ENCODE results near the gene CARS1. TPM values are rescaled to one million over a fixed set of nuclear protein-coding genes. Genes with fewer than 3 reads are reported as not detected.
A peak's percentile ranks its signal among the peaks of the same experiment; 100 is the strongest.

The CARS1 gene
- total RNA-seq: 49.8 and 67.5 TPM in 2 replicates

DNA sequence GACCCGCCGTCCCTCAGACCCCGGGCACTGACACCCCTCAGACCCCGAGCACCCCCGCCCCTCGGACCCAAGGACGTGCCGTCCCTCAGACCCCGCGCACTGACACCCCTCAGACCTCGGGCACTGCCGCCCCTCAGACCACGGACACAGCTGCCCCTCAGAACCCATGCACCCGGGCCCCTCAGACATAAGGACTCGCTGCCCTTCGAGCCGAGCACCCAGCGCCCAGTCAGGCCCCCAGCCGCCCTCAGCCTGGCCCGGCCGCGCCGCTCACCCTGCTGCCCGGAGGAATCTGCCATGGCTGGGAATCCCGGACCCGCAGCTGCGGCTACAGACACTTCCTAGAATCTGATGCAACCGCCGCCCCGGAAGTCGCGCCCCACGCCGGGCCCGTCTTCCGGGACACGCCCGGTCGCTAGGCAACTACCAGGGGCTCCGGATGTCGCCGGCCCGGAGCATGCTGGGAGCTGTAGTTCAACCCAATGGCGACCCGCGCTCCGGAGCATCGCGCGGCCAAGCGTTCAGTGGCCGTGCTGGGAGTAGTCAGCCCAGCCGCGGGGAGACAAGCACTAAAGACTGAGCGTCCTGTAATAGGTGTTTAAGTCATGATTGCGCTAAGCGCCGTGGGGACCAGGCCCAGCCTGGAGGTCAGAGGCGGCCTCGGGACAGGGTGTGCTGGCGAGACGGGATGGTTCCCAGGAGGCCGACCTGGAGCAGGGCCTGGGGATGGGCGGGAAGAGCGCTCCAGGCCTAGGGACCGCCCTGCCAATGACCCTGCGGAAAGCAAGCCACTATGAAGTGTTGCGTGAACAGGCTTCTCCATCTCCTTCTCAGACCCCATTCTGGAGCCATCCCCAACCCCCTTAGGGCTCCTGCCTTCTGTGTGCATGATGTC lies at the start of gene CARS1:
TSS of gene CARS1 (minus strand) at position 355 of the 895 bp plus-strand sequence. CDS start at position 299, 56 bp downstream.
- DNase-seq (ENCODE audit: low read depth, low spot score): peak; percentile 63

- no peak for DNase-seq (ENCODE audit: low read depth, low spot score)
Measured at GRCh38 chr11:3105791-3106735, 48.8 kb upstream of the CARS1 start.

DNA sequence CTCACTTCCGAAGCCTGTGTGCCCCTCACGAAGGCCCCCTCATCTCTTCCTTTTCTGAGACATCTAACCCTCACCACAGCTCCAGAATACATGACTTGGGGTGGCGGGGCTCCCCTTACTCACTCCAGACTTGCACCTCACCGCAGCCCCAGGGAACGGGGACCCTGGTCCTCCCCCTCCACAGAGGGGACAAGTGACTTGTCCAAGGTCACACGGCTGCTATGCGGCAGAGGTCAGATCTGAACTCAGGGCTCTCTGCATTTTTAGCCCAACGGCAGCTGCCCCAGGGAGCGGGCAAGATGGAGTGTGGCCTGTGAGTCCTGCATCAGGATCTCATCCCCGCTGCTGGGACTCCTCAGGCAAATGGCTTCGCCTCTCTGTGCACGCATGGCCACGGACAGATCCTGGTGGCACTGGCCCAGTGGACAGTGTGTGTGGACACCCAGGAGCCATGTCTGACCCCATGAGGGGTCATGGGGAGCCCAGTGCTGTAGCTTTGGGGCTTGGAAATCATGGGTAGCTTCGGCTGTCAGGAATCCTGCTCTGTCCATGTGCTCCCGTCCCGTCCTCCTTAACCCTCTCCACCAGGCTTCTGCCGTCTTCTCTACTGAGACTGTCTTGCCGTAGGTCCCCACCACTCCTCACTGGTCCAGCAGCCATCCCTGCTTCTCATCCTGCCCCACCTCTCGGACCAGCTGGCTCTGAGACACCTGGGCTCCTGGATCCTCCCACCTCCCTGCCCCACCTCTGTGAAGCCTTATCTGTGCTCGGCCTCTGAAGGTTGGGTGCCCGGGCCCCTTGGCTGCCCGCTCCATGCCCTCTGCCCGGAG lies 48.0 kb upstream of the CARS1 start:
- no peak for DNase-seq (ENCODE audit: low read depth, low spot score)

DNA sequence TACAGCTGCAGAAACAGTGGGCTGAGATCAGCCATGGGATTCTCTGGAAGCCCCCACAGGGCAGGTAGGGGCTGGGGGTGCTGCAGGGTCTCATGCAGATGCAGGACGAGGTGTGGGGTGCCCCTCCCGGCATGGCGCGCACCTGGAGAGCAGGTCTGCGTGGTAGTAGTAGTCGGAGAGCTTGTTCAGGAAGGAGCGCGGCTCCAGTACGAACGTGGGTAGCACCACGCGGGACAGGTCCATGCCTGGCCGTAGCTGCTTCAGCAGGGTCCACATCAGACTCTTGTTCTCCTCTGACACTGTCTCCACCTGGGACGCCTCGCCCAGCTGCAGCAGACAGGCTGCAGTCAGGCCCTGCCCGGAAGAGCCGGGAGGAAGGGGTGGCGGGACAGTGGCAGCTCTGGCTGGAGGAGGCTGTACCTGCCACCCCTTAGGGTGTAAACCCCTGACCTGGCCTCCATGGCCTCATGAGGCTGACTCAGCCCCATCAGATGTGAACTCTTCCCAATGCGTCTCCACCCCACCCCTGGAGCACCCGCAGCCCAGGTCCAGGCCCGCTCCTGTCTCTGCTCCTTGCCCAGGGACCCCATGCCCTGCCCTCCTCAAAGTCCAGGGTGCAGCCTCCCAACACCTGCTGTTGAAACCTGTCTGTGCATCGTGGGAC lies 47.0 kb upstream of the CARS1 start:
- DNase-seq (ENCODE audit: low read depth, low spot score): no peak

- DNase-seq (ENCODE audit: low read depth, low spot score): no peak
Measured at GRCh38 chr11:3103076-3103475, 45.9 kb upstream of the CARS1 start.

GRCh38 chr11:3102641-3102921 lies 45.4 kb upstream of the CARS1 start:
- no peak for DNase-seq (ENCODE audit: low read depth, low spot score)

DNA sequence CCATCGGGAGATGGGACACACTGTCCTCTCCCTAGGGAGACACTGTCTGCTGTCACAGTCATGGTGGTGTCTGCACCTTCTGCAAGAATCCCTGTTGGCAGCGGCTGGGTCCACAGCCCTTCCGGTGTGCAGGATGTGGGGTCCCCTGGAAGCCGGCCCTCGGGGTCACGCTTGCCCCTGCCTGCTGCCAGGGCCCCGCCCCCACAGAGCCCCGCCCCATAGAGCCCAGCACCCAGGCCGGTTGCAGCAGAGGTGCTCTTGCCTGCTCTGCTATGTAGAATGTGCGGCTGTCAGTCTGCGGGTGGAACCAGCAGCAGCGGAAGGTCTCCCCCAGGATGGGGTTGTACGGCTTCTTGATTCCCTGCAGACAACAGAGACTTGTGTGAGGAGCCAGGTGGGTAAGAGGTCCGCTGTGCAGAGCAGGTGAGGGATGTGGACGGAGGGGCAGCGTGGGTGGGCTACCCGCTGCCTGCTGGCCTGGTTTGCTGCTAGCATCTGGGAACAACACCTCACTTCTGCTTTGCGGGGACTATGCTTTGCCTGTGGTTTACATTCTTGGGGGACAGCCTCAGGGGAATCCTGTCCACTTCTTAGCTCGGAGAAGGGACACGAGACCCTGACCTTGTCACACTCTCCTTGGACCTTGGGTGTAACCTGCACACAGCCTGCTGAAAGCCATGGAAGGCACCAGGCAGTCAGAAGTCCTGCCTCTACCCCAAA lies 44.9 kb upstream of the CARS1 start:
- no peak for DNase-seq (ENCODE audit: low read depth, low spot score)

DNA sequence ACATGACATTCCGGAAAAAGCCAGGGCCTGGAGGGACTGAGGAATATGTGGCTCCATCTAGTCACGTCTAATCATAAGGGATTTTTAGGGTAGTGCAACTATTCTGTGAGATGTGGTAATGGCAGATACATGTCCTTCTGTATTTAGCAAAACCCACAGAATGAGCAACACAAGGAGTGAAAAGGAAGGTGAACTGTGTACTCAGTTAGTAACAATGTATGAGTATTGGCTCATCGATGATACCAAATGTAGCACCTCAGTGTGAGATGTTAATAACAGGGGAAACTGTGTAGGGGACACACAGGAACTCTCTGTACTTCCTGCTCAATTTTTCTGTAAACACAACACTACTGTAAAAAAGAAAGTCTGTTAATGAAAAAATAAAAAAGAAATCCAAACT lies 42.0 kb upstream of the CARS1 start:
- DNase-seq (ENCODE audit: low read depth, low spot score): no peak

DNA sequence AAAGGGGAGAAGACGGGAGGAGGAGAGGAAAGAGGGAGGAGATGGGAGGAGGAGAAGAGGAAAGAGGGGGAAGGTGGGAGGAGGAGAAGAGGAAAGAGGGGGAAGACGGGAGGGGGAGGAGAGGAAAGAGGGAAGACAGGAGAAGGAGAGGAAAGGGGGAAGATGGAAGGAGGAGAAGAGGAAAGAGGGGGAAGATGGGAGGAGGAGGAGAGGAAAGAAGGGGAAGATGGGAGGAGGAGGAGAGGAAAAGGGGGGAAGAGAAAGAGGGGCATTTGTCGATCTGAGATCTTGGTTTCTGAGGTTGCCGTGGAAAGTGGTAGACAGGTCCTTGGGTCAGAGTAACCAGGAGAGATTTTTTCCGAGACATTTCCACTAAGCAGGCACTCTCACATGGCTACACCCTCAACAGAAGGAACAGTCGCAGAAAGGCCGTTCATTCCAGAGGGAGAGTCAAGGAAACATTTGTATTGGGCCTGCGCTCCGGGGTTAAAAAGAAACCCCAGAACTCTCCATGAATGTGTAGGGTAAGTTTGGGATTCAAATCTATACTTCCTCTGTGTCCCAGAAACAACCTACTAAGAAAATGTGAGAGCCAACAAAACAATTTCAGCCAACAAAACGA lies 39.8 kb upstream of the CARS1 start:
- DNase-seq (ENCODE audit: low read depth, low spot score): no peak

- peak; percentile 91 for DNase-seq (ENCODE audit: low read depth, low spot score)
Measured at GRCh38 chr11:3095712-3096361, 38.6 kb upstream of the CARS1 start.

DNA sequence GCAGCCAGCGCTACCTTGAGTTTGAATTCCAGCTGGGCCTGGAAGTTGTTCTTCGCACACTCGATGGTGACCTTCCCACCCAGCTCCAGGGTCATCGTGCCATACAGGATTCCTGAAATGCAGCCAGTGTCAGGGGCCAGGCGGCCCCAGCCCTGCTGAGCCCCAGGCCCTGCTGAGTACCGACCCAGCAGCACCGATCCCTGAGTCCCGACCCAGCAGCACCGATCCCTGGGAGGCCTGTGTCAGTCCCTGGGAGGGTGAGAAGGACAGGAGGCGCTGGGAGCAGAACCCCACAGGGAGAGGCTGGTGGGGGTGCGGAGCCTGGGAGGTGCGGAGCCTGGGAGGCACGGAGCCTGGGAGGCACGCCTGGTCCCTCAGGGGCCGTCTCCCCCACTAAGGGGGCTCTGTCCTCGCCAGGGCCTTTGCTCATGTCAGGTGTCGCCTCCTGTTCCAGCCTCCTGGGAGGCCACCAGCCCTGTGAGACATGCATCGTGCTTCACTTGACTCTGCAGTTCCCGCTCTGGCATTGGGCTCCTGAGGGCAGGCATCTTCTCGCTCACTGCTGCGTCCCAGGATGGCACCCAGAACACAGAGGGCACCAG lies 37.1 kb upstream of the CARS1 start:
- no peak for DNase-seq (ENCODE audit: low read depth, low spot score)

DNA sequence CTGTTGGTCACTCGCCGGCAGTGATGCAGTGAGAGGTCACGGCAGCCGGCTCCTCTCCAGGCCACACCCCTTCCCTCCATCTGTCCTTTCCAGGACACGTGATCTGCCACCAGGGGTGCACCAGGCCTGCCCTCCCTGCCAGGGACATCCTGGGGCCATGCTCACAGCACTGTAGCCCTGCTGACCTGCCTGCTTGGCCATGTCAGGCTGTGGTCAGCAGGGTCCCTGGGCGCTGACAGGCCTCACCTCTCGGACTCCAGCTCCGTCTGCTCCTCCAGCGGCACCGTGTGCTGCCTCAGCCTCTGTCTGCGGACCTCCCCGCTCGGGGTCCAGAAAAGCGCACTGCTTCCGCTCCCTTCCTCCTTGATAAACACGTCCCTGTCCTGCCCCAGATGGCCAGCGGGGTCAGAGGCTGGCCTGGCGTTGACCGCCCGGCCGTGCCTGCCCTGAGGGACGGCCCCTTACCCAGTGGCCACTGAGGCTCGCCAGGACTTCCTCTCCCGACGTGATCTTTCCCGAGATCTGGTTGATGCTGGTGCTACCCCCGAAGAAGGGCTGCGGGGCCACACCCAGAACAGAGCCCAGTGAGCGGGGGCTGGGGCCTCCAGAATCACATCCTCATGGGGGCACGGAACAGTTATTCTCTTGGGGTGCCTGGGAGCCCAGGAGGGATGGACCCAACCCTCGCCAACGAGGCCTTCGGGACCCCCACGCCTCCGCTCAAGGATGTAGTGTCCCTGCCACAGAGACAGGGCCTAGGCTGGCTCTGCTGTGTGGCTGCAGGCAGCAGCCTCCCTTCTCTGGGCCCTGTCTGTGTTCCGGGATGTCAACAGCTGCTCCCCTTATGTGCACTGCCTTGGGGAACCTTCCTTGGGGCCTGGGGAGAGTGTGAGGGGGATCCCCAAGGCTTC lies 36.3 kb upstream of the CARS1 start:
- DNase-seq (ENCODE audit: low read depth, low spot score): no peak

DNA sequence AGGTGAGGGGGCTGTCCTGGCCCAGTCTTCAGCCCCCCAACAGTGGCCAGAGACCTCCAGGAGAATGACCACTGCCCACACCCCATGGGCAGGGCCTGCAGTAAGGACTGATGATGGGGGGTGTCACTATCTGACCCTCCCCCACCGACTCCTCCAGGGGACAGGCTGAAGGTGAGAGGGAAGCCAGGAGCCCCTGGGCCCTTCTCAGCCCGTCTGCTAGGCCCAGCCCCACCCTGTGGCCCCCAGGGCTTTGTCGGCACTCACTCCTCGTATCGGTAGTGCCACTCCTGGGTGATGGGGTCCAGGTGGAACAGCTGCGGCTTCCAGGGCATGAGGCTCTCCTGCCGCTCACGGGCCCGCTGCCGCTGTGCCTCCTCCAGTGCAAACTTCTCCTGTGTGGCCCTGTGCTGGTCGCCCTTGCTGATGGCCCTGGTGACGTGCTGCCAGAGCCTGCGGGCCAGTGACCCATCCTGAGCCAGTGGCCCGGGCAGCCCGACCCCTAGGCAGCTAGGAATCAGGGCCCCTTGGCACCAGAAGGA lies 35.4 kb upstream of the CARS1 start:
- DNase-seq (ENCODE audit: low read depth, low spot score): no peak

DNA sequence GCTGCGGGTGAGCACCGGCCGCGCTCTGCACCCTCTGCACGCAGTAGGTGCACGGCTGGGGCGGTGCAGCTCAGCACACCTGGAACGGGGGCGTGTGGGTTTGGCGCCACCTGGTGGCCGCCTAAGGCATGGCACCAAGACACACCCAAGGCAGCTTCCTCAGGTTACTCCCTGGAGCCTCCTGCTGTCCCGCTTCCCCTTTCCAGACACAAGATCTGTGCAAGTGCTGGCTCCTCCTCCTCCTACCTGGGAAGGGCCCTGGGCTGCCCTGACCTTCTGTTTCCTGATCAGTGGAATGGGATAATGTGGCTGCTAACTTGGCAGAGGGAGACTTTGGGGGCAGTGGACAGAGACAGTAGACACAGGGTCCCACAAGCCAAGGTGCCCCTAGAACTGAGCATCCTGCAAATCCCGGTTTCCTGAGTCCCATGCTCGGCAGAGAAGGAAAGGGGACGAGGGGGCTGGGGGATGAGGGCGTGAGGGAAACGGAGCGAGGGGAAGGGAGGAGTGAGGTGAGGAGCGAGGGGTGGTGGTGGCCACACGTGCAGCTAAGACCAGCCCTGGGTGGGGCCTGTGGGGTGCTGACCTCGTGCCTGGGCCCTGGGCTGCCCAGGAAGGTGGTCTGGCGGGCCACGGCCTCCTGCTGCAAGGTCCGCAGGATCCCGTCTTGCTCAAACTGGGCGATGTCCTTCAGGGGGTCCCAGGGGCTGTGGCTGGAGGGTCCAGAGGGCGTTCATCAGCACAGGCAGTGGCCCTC lies 34.8 kb upstream of the CARS1 start:
- no peak for DNase-seq (ENCODE audit: low read depth, low spot score)

DNA sequence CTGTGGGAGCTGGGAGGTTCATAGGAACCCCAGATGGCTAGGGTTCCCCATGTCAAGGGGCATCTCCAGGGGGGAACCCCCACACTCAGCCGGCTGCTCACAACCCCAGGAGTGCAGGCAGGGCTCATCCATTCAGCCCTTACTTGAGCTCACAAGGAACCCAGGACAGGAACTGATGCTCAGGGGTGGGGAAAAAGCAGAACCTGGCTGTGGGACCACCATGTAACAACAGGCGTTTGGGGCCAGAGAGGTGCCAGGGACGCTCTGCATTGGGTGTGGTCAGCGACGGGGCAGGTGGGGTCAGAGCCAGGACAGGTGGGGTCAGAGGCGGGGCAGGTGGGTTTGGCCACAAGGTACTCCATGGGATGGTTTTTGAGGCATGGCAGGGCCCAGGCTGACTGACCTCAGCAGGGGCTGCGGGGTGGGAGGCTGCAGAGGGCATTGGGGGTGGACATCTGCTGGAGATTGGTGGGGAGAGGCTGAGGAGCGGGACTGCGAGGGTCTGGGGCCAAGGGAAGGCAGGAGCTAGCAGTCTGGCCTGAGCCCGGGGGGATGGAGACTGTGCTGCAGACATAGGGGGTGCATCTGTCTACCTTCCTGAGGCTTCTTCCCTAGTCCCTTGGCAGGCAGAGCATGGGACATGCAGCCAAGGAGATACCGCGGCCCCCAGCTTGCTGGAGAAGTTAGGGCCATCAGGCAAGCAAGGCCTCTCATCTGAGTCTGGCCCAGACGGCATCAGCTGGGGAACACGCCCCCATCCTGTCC lies 34.0 kb upstream of the CARS1 start:
- no peak for DNase-seq (ENCODE audit: low read depth, low spot score)

Measured in pulmonary artery endothelial cell (primary cell).